Measurements from ENCODE around the gene BMPER. TPM values are rescaled to one million over a fixed set of nuclear protein-coding genes. Genes with fewer than 3 reads are reported as not detected.
A peak's percentile ranks its signal among the peaks of the same experiment; 100 is the strongest.

Gene BMPER
- total and polyA plus RNA-seq, 2 experiments from 2014 or later = 40.5 to 97.3 TPM

DNA sequence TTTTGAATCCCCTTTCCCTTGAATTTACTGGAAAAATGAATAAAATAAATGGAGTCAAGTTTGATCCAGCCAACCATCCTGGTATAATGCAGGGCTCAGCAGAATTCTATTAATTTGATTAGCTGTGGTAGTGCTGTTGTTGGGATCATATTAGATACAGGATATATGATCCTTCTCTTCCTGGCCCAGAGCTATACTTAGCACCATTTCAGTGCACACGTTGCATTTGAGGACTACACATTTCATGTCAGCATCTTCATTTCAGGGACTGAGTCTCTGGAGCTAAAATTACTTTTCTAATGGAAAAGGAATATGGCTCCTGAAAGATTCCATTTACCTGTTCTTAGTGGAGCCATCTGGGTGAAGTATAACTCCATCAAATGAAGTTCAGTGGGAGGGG, 240.3 kb downstream of the BMPER start:
- H2AFZ ChIP-seq = no peak overlapping the region
- no peak overlapping the region for H3K4me2 ChIP-seq (ENCODE audit: unreplicated experiment)
- H3K9me3 ChIP-seq (ENCODE audit: low read depth) = no peaks in the 10 kb centered on the region
- TF ChIP-seq EZH2 (IDR thresholded peaks at IDR 0.05; ENCODE audit: insufficient read depth, poor library complexity, severe bottlenecking) (no peak), EZH2phosphoT487 (IDR thresholded peaks at IDR 0.05; ENCODE audit: insufficient read depth, low read depth) (no peak)
- H3K4me1 ChIP-seq (ENCODE audit: insufficient read depth) = peaks cover 16% of the 10 kb centered on the region
- peaks cover 12% of the 10 kb centered on the region; the same call in 1 of the 2 replicates for H3F3A ChIP-seq (ENCODE audit: insufficient read depth)
- in situ Hi-C loops (cut with MboI) = no loop called here
- H3K36me3 ChIP-seq (ENCODE audit: low read depth) = peaks cover 18% of the 10 kb centered on the region
- H3K27me3 ChIP-seq (replicated peaks; ENCODE audit: insufficient read depth) = no peaks in the 10 kb centered on the region
- no peak overlapping the region for H3K27ac ChIP-seq
- WGBS, 2 experiments (ENCODE audit: low coverage in 1 of 2, low lambda C conversion rate in 2 of 2, missing lambda C conversion rate in 2 of 2) = 43 to 64% methylated on average over 1 of the region's 1 CpG
- DNase-seq = no peak
- H3K9ac ChIP-seq = no peak overlapping the region
- peaks cover 29% of the 10 kb centered on the region; the same call in 1 of the 2 replicates for H3K79me2 ChIP-seq (ENCODE audit: insufficient read depth)
- H4K20me1 ChIP-seq (ENCODE audit: insufficient read depth) = no peaks in the 10 kb centered on the region
- no peaks in the 10 kb centered on the region for H3K9me2 ChIP-seq (ENCODE audit: insufficient read depth)
- H3K4me3 ChIP-seq = no peak overlapping the region

DNA sequence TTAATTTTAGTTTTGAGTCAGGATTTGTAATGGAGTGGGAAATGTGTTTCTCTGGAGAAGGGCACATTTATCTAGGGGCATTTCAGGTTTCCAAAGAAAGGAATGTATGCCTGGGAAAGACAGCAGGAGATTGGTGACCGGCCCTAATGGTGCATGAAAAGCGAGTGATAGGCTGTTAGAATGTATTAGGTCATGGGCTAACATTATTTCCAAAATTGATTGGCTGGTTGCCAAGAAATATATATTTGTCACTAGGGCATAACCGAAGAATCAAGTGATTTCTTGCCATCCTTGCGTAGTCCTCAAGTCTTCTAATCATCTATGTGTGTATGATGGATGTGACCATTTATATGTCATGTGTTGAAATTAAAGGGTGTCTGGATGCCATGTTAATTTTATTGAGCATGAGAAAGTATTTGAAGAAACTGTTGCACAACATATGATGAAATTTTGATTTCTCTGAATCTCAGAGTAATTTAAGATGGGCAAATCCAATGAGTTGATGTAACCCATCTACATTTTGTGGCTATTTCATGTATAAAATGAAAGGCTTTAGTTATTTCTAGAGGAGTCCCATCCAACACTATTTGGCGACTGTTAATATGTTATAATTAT, 248.4 kb downstream of the BMPER start:
- WGBS, 2 experiments (ENCODE audit: low coverage in 1 of 2, low lambda C conversion rate in 2 of 2, missing lambda C conversion rate in 2 of 2) = 72 to 78% methylated on average over 5 of the region's 5 CpGs
- DNase-seq = peak; percentile 43
- Histone ChIP-seq H3K9me2 (ENCODE audit: insufficient read depth) (no peaks in the 10 kb centered on the region), H3K4me2 (ENCODE audit: unreplicated experiment) (no peak overlapping the region), H2AFZ (no peak overlapping the region), H3K9me3 (ENCODE audit: low read depth) (no peaks in the 10 kb centered on the region), H3K4me1 (ENCODE audit: insufficient read depth) (peaks cover 41% of the 10 kb centered on the region), H3K79me2 (ENCODE audit: insufficient read depth) (0 out of 2 replicates have a peak, but pooled peaks cover 7% of the 10 kb centered on the region), H4K20me1 (ENCODE audit: insufficient read depth) (no peaks in the 10 kb centered on the region), H3K27me3 (replicated peaks; ENCODE audit: insufficient read depth) (no peaks in the 10 kb centered on the region), H3F3A (ENCODE audit: insufficient read depth) (peaks cover 51% of the 10 kb centered on the region), H3K4me3 (no peak overlapping the region), H3K9ac (no peak overlapping the region), H3K27ac (peak overlapping the region; percentile 95), H3K36me3 (ENCODE audit: low read depth) (peaks cover 8% of the 10 kb centered on the region)
- in situ Hi-C loops (cut with MboI) = no loop called here
- TF ChIP-seq EZH2phosphoT487 (IDR thresholded peaks at IDR 0.05; ENCODE audit: insufficient read depth, low read depth) (no peak), EZH2 (IDR thresholded peaks at IDR 0.05; ENCODE audit: insufficient read depth, poor library complexity, severe bottlenecking) (no peak)

- Histone ChIP-seq H2AFZ (no peak overlapping the region), H3K4me3 (no peak overlapping the region; the same call in 1 of the 2 replicates), H3K27ac (peak overlapping the region; percentile 95), H3K9ac (peak overlapping the region; percentile 72), H3K9me3 (ENCODE audit: low read depth) (no peaks in the 10 kb centered on the region), H3K79me2 (ENCODE audit: insufficient read depth) (no peaks in the 10 kb centered on the region), H3K27me3 (replicated peaks; ENCODE audit: insufficient read depth) (no peaks in the 10 kb centered on the region), H3K4me2 (ENCODE audit: unreplicated experiment) (peak overlapping the region; percentile 75), H3K36me3 (ENCODE audit: low read depth) (peaks cover 8% of the 10 kb centered on the region), H3K4me1 (ENCODE audit: insufficient read depth) (peaks cover 54% of the 10 kb centered on the region), H3K9me2 (ENCODE audit: insufficient read depth) (no peaks in the 10 kb centered on the region), H3F3A (ENCODE audit: insufficient read depth) (peaks cover 63% of the 10 kb centered on the region), H4K20me1 (ENCODE audit: insufficient read depth) (no peaks in the 10 kb centered on the region)
- TF ChIP-seq EZH2phosphoT487 (IDR thresholded peaks at IDR 0.05; ENCODE audit: insufficient read depth, low read depth) (no peak), EZH2 (IDR thresholded peaks at IDR 0.05; ENCODE audit: insufficient read depth, poor library complexity, severe bottlenecking) (no peak)
- in situ Hi-C loops (cut with MboI) = no loop called here
- WGBS, 2 experiments (ENCODE audit: low coverage in 1 of 2, low lambda C conversion rate in 2 of 2, missing lambda C conversion rate in 2 of 2) = 3 to 4% methylated on average over 3 of the region's 3 CpGs
- peak; percentile 98 for DNase-seq
These were observed 250.0 kb downstream of the BMPER start for GRCh38 chr7:34155220-34155908.

GRCh38 chr7:34156336-34156735, 251.0 kb downstream of the BMPER start:
- Histone ChIP-seq H3K27ac (peak overlapping the region; percentile 95), H3K79me2 (ENCODE audit: insufficient read depth) (no peaks in the 10 kb centered on the region), H3K4me3 (0 out of 2 replicates have a peak overlapping the region, but pooled peaks have one; percentile 0), H2AFZ (no peak overlapping the region), H3K36me3 (ENCODE audit: low read depth) (peaks cover 8% of the 10 kb centered on the region), H3K4me1 (ENCODE audit: insufficient read depth) (peaks cover 60% of the 10 kb centered on the region), H3K27me3 (replicated peaks; ENCODE audit: insufficient read depth) (no peaks in the 10 kb centered on the region), H3K9me3 (ENCODE audit: low read depth) (no peaks in the 10 kb centered on the region), H3K4me2 (ENCODE audit: unreplicated experiment) (peak overlapping the region; percentile 4), H3K9me2 (ENCODE audit: insufficient read depth) (no peaks in the 10 kb centered on the region), H3K9ac (peak overlapping the region; percentile 59), H4K20me1 (ENCODE audit: insufficient read depth) (no peaks in the 10 kb centered on the region), H3F3A (ENCODE audit: insufficient read depth) (peaks cover 69% of the 10 kb centered on the region)
- WGBS, 2 experiments (ENCODE audit: low coverage in 1 of 2, low lambda C conversion rate in 2 of 2, missing lambda C conversion rate in 2 of 2) = 0 to 2% methylated on average over 2 of the region's 2 CpGs
- TF ChIP-seq EZH2phosphoT487 (IDR thresholded peaks at IDR 0.05; ENCODE audit: insufficient read depth, low read depth) (no peak), EZH2 (IDR thresholded peaks at IDR 0.05; ENCODE audit: insufficient read depth, poor library complexity, severe bottlenecking) (no peak)
- in situ Hi-C loops (cut with MboI) = no loop called here
- DNase-seq = peak; percentile 72
